ENCODE measurements around the gene RAB7A. TPM values are rescaled to one million over a fixed set of nuclear protein-coding genes. Genes with fewer than 3 reads are reported as not detected.

RAB7A gene
- total RNA-seq, 1 experiment from 2014 or later: 258 TPM

DNA sequence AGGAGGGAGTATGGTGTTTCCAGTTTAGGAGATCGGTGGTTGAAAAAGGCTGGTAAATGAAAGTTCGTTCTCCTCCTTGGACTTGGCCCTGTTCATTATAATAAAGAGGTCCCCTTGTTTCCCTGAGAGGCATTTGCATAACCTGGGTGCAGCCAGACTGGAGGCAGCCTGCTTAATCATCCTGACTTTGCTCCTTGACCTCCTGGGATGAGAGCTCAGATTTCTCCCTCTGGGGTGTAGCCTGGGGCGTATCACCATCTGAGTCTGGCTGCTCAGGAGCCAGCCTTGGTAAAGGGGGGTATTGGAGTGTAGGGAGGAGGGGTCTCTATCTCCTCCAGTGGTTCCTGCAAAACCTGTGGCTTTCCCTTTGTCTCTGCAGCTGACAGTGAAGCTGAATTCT lies 132.2 kb downstream of the RAB7A start:
- H3K4me3 ChIP-seq (ENCODE audit: low read depth, low read length, poor library complexity, severe bottlenecking): no peak overlapping the region
- H3K9me3 ChIP-seq (ENCODE audit: low read depth, low read length, poor library complexity, severe bottlenecking): peaks cover 20% of the 10 kb centered on the region
- CTCF ChIA-PET: no interaction called here
- POLR2A ChIA-PET (ENCODE audit: low non-redundant PET): interaction anchor here (0.5 kb wide), 1 partner anchor 219 kb away, joined by 3 read pairs; no protein-coding TSS in a partner anchor
- DNase-seq (ENCODE audit: low spot score): no peak
- no peak for TF ChIP-seq EZH2 (IDR thresholded peaks at IDR 0.05; ENCODE audit: borderline replicate concordance, low read depth, low read length, poor library complexity, severe bottlenecking)
- TF ChIP-seq, protein P1, sequence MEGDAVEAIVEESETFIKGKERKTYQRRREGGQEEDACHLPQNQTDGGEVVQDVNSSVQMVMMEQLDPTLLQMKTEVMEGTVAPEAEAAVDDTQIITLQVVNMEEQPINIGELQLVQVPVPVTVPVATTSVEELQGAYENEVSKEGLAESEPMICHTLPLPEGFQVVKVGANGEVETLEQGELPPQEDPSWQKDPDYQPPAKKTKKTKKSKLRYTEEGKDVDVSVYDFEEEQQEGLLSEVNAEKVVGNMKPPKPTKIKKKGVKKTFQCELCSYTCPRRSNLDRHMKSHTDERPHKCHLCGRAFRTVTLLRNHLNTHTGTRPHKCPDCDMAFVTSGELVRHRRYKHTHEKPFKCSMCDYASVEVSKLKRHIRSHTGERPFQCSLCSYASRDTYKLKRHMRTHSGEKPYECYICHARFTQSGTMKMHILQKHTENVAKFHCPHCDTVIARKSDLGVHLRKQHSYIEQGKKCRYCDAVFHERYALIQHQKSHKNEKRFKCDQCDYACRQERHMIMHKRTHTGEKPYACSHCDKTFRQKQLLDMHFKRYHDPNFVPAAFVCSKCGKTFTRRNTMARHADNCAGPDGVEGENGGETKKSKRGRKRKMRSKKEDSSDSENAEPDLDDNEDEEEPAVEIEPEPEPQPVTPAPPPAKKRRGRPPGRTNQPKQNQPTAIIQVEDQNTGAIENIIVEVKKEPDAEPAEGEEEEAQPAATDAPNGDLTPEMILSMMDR (conservative IDR thresholded peaks at IDR 0.05; ENCODE audit: low read depth, low read length): no peak
- intact Hi-C loops (cut with micrococcal nuclease; ENCODE audit: unreplicated experiment): no loop called here
- no peak overlapping the region for H3K27ac ChIP-seq (ENCODE audit: low read depth, low read length, poor library complexity, severe bottlenecking)
- no peaks in the 10 kb centered on the region for H3K4me1 ChIP-seq (ENCODE audit: insufficient read depth, low read length, poor library complexity, severe bottlenecking)
- BruUV-seq (replicated peaks): no TSS peak
- no peaks in the 10 kb centered on the region for H3K27me3 ChIP-seq (replicated peaks; ENCODE audit: insufficient read depth, low read depth, low read length, poor library complexity)
- H3K36me3 ChIP-seq (ENCODE audit: insufficient read depth, low read length, poor library complexity, severe bottlenecking): no peaks in the 10 kb centered on the region

DNA sequence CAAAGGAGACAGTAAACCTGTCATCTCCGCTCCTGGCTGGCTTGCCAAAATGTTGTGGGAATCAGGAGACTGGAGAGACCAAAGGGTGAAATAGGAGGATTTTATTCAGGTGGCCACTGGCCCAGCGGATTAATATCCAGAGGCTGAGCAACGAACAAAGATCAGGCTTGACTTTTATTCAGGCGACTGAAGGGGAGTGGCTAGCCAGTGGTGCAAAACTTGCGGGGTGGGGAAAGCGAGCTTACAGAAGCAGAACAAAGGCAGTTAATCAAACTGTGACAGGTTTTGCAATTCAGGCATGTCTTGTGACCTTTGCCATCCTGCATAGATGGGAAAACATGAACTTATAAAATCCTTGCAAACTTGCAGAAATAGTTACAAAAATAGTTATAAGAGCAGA lies 133.6 kb downstream of the RAB7A start:
- H3K4me1 ChIP-seq (ENCODE audit: insufficient read depth, low read length, poor library complexity, severe bottlenecking): no peaks in the 10 kb centered on the region
- H3K27me3 ChIP-seq (replicated peaks; ENCODE audit: insufficient read depth, low read depth, low read length, poor library complexity): no peaks in the 10 kb centered on the region
- no TSS peak for BruUV-seq (replicated peaks)
- ChIA-PET CTCF (no interaction called here), POLR2A (ENCODE audit: low non-redundant PET) (no interaction called here)
- no peak overlapping the region for H3K4me3 ChIP-seq (ENCODE audit: low read depth, low read length, poor library complexity, severe bottlenecking)
- intact Hi-C loops (cut with micrococcal nuclease; ENCODE audit: unreplicated experiment): no loop called here
- H3K27ac ChIP-seq (ENCODE audit: low read depth, low read length, poor library complexity, severe bottlenecking): no peak overlapping the region
- no peaks in the 10 kb centered on the region for H3K36me3 ChIP-seq (ENCODE audit: insufficient read depth, low read length, poor library complexity, severe bottlenecking)
- DNase-seq (ENCODE audit: low spot score): no peak
- TF ChIP-seq, protein P1 (conservative IDR thresholded peaks at IDR 0.05; ENCODE audit: low read depth, low read length): no peak
- TF ChIP-seq EZH2 (IDR thresholded peaks at IDR 0.05; ENCODE audit: borderline replicate concordance, low read depth, low read length, poor library complexity, severe bottlenecking): no peak
- peaks cover 20% of the 10 kb centered on the region for H3K9me3 ChIP-seq (ENCODE audit: low read depth, low read length, poor library complexity, severe bottlenecking)

- ChIA-PET CTCF (no interaction called here), POLR2A (ENCODE audit: low non-redundant PET) (no interaction called here)
- Histone ChIP-seq H3K27me3 (replicated peaks; ENCODE audit: insufficient read depth, low read depth, low read length, poor library complexity) (no peaks in the 10 kb centered on the region), H3K9me3 (ENCODE audit: low read depth, low read length, poor library complexity, severe bottlenecking) (peaks cover 20% of the 10 kb centered on the region), H3K4me3 (ENCODE audit: low read depth, low read length, poor library complexity, severe bottlenecking) (no peak overlapping the region), H3K36me3 (ENCODE audit: insufficient read depth, low read length, poor library complexity, severe bottlenecking) (no peaks in the 10 kb centered on the region), H3K4me1 (ENCODE audit: insufficient read depth, low read length, poor library complexity, severe bottlenecking) (peaks cover 4% of the 10 kb centered on the region), H3K27ac (ENCODE audit: low read depth, low read length, poor library complexity, severe bottlenecking) (no peak overlapping the region)
- DNase-seq (ENCODE audit: low spot score): no peak
- TF ChIP-seq, protein P1 (conservative IDR thresholded peaks at IDR 0.05; ENCODE audit: low read depth, low read length): no peak
- no peak for TF ChIP-seq EZH2 (IDR thresholded peaks at IDR 0.05; ENCODE audit: borderline replicate concordance, low read depth, low read length, poor library complexity, severe bottlenecking)
- no TSS peak for BruUV-seq (replicated peaks)
- intact Hi-C loops (cut with micrococcal nuclease; ENCODE audit: unreplicated experiment): no loop called here
Measured at GRCh38 chr3:128861491-128861890, 135.5 kb downstream of the RAB7A start.
